GM12891 (cell line): ENCODE measurements around the gene ACKR2.

Experiments used
- POLR2A ChIP-seq: IDR thresholded peaks from 2 replicates; pipeline ENCODE4 v1.6.1; 2011; ENCODE audit warnings: low read depth, low read length, control low read depth
- TAF1 ChIP-seq: IDR thresholded peaks from 2 replicates; pipeline ENCODE4 v1.6.1; 2011; ENCODE audit warnings: low read depth, low read length, control low read depth

- TF ChIP-seq POLR2A: no peak
- no peak for TF ChIP-seq TAF1
Observed at GRCh38 chr3:42905740-42906069, 96.5 kb downstream of the ACKR2 start.
